Esophagus muscularis mucosa (tissue), 4 donors: ENCODE measurements around the gene SPTLC2.

Source experiments
- CTCF ChIP-seq, 3 experiments: fragments of 200-600 bp in 2 of 3; fragments of 450-650 bp in 1 of 3; sonication (generic) in 2 of 3; IDR thresholded peaks; one replicate each; pipeline ENCODE4 v1.5.1; 2017 to 2019; ENCODE audit warnings: antibody characterized with exemption in 3 of 3, mild to moderate bottlenecking in 2 of 3, moderate library complexity in 1 of 3
- EP300 ChIP-seq: sonication (generic); formaldehyde crosslinking; IDR thresholded peaks from one replicate; pipeline ENCODE4 v1.6.1; 2017; ENCODE audit warnings: antibody characterized with exemption
- POLR2A ChIP-seq: fragments of 450-650 bp; IDR thresholded peaks from one replicate; pipeline ENCODE4 v1.6.1; 2017; ENCODE audit warnings: antibody characterized with exemption, moderate library complexity, mild to moderate bottlenecking, low read depth
- POLR2AphosphoS5 ChIP-seq, 2 donors: sonication (generic); formaldehyde crosslinking; IDR thresholded peaks; one replicate each; pipeline ENCODE4 v1.6.1; 2017; ENCODE audit warnings: antibody characterized with exemption in 2 of 2

- TF ChIP-seq CTCF (IDR thresholded peaks at IDR 0.05) (no peak), POLR2A (no peak), POLR2AphosphoS5 (IDR thresholded peaks at IDR 0.05) (no peak), EP300 (no peak)
Observed at GRCh38 chr14:77529213-77529612, 87.2 kb downstream of the SPTLC2 start.
